HG03196 (cell line): ENCODE data around the gene YIF1A.
"Not testable (repeated sequence)": the region's sequence is repeated elsewhere in the genome, so short reads cannot be mapped to it uniquely, and the experiment has no call there.

ENCODE experiments used
- ATAC-seq: cut with Tn5 transposase; IDR thresholded peaks from one replicate; pipeline ENCODE4 v1.9.1; 2021; ENCODE audit not compliant: unreplicated experiment

YIF1A gene

DNA sequence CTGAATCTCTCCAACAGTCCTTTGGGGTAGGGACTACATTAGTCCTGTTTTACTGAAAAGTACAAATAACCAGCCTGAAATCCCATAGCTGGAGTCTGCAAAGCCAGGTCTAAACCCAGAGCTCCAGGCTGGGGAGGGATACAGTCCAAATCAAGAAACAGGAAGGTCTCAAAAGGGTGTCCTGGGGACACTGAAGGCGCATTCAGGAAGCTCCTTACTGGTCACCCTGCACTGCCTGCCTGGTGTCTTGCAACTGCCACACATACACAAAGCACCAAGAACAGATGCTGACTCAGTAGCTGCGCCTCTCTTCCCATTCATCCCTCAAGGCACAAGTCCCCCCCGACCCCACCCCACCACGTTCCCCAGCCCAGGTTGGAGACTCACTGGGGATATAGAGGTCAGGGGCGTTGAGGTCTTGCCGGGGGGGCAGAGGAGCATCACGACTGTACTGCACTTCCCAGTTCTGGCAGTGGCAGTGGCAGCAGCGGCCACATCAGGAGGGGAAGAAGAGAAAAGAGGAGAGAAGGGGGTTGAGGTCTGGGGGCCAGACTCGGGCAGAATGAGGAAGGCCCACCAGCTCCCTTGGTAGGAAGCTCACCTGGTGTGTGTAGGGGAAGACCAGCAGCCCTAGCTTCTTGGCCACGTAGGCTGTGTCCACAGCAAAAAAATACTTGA, 1.6 kb downstream of the YIF1A start:
- ATAC-seq, result no peak

GRCh38 chr11:66286699-66287098, 2.2 kb downstream of the YIF1A start:
- ATAC-seq, result no peak

GRCh38 chr11:66285250-66285947, 3.5 kb downstream of the YIF1A start:
- ATAC-seq, result no peak

GRCh38 chr11:66284526-66285078, 4.3 kb downstream of the YIF1A start:
- no peak for ATAC-seq

- no peak for ATAC-seq
Observed at GRCh38 chr11:66283461-66284105, 5.4 kb downstream of the YIF1A start.

DNA sequence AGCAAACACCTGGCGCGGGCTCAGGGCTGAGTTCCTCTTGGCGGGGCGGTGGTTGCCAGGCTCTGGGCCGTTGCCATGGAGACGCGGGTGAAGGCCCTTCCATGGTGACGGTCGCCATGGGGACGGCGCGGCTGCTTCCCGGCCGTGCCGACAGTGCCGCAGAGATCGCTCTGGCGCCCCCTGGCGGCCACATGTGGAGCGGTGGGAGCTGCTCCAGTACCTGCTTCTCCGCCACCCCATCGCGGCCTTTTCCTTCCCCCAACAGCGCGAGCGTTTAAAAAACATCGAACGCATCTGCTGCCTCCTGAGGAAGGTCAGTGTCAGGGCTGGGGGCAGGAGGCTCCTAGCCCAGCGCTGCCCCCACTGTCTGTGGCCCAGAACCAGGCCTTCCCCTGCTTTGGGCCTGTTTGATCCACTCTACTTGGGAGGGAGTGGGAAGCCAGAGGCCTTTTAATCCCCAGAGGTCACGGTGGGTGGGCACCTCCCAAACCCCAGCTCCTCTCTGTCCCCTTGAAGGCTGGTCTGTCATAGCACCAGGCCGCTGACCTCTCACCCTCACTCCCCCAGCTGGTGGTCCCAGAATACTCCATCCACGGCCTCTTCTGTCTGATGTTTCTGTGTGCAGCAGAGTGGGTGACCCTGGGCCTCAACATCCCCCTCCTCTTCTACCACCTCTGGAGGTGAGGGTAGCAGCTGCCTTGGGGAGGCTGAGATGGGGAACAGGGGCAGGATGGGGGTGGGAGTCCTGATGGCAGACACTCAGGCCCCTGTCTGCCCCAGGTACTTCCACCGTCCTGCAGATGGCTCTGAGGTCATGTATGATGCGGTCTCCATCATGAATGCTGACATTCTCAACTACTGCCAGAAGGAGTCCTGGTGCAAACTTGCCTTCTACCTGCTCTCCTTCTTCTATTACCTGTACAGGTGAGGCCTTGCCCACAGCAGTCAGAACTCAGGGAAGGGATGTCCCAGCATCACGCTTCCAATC, 6.2 kb downstream of the YIF1A start:
- ATAC-seq, result peak; percentile 57

GRCh38 chr11:66281776-66282467, 7.0 kb downstream of the YIF1A start:
- no peak for ATAC-seq

GRCh38 chr11:66281001-66281400, 7.9 kb downstream of the YIF1A start:
- no peak for ATAC-seq

GRCh38 chr11:66280428-66280827, 8.5 kb downstream of the YIF1A start:
- ATAC-seq, result no peak

GRCh38 chr11:66279092-66279734, 9.7 kb downstream of the YIF1A start:
- no peak for ATAC-seq

GRCh38 chr11:66278363-66279091, 10.4 kb downstream of the YIF1A start:
- no peak for ATAC-seq

- no peak for ATAC-seq
Observed at GRCh38 chr11:66277471-66278362, 11.2 kb downstream of the YIF1A start, which contains the start of gene CNIH2. Gene CNIH2, plus strand, starts transcription at chr11:66278175. Its CDS starts 282 bp downstream, at chr11:66278457.

DNA sequence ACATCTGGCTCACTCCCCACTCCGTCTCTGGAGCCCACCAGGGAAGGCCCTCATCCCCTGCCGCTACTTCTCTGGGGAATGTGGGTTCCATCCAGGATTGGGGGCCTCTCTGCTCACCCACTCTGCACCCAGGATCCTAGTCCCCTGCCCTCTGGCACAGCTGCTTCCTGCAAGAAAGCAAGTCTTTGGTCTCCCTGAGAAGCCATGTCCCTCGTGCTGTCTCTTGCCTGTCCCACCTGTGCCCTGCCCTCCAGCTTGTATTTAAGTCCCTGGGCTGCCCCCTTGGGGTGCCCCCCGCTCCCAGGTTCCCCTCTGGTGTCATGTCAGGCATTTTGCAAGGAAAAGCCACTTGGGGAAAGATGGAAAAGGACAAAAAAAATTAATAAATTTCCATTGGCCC, 11.9 kb downstream of the YIF1A start:
- not testable (repeated sequence) for ATAC-seq

DNA sequence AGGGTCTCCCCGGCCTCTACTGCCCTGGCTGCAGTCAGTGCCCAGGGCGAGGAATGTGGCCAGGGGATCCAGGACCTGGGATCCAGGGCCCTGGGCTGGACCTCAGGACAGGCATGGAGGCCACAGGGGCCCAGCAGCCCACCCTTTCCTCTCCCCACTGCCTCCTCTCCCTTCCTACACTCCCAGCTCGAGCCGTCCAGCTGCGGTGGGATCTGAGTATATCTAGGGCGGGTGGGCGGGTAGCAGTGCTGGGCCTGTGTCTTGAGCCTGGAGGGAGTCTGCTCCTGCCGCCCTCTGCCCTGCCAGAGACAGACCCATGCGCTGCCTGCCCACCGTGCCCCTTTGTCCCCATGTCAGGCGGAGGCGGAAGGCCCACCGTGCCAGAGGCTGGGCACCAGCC, 12.3 kb downstream of the YIF1A start:
- not testable (repeated sequence) for ATAC-seq

DNA sequence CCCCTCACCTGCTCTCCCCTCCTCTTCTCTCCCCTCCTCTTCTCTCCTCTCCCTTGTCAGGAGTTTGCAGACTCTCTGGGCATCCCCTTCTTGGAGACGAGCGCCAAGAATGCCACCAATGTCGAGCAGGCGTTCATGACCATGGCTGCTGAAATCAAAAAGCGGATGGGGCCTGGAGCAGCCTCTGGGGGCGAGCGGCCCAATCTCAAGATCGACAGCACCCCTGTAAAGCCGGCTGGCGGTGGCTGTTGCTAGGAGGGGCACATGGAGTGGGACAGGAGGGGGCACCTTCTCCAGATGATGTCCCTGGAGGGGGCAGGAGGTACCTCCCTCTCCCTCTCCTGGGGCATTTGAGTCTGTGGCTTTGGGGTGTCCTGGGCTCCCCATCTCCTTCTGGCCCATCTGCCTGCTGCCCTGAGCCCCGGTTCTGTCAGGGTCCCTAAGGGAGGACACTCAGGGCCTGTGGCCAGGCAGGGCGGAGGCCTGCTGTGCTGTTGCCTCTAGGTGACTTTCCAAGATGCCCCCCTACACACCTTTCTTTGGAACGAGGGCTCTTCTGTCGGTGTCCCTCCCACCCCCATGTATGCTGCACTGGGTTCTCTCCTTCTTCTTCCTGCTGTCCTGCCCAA, 12.8 kb downstream of the YIF1A start:
- no peak for ATAC-seq

DNA sequence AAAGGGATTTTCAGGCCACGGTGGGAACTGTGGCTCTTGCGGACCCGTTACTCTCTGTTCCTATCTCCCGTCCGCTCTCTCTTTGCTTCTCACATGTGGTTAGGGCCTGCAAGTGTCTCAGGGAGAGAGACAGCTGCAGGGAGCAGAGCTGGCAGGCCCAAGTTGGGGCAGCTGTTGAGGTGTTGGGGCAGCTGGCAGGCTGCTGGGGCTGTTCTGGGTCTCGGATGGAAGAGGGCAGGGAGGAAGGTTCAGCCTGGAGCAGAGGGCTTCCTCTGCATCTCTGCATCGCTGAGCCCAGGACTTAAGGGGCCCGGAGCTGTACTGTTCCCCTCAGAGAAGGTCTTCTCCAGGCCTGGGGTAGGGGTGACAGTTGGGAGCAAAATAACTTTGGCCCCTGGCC, 13.5 kb downstream of the YIF1A start:
- no peak for ATAC-seq

DNA sequence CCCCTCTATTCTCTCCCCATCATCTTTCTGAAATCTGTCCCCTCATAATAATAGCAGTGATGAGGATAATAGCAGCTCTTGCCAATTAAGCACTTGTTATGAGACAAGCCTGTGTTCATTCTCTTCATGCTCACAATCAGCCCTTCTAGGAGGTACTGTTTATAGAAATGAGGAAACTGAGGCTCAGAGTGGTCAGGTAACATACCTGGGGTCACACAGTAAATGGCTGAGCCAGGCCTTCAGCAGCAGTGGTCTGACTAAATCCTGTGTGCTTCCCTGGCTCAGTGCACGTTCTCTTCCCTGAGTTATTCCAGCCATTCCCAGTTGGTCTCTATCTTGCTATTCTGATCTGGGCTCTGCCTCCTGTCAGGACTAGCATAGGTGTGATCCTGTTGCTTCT, 14.7 kb downstream of the YIF1A start:
- ATAC-seq, result no peak
